ENCODE results near the gene RGS7.

- no peak for TF ChIP-seq CTCF (conservative IDR thresholded peaks at IDR 0.05; ENCODE audit: low read length)
- TF ChIP-seq EZH2phosphoT487 (IDR thresholded peaks at IDR 0.05; ENCODE audit: borderline replicate concordance, low read depth, low read length): no peak
Measured at GRCh38 chr1:240823357-240823756, 533.6 kb downstream of the RGS7 start.
